Esophagus muscularis mucosa (tissue), 3 donors: ENCODE results near the gene LHX2.

ENCODE experiments used
- CTCF ChIP-seq, 3 experiments: fragments of 200-600 bp in 2 of 3; fragments of 450-650 bp in 1 of 3; sonication (generic) in 2 of 3; IDR thresholded peaks; one replicate each; pipeline ENCODE4 v1.5.1; 2017 to 2019; ENCODE audit warnings: antibody characterized with exemption in 3 of 3, mild to moderate bottlenecking in 2 of 3, moderate library complexity in 1 of 3
- POLR2AphosphoS5 ChIP-seq, 2 donors: sonication (generic); formaldehyde crosslinking; IDR thresholded peaks; one replicate each; pipeline ENCODE4 v1.6.1; 2017; ENCODE audit warnings: antibody characterized with exemption in 2 of 2

GRCh38 chr9:124036578-124036977, 25.0 kb downstream of the LHX2 start:
- TF ChIP-seq CTCF (IDR thresholded peaks at IDR 0.05) (no peak), POLR2AphosphoS5 (IDR thresholded peaks at IDR 0.05) (no peak)
